Right kidney (tissue), 1 donor: ENCODE data around the gene DENND2D.

Experiments used
- DNase-seq: peaks from one replicate; pipeline ENCODE4 v3.0.0-alpha.2; 2016

Gene DENND2D

DNA sequence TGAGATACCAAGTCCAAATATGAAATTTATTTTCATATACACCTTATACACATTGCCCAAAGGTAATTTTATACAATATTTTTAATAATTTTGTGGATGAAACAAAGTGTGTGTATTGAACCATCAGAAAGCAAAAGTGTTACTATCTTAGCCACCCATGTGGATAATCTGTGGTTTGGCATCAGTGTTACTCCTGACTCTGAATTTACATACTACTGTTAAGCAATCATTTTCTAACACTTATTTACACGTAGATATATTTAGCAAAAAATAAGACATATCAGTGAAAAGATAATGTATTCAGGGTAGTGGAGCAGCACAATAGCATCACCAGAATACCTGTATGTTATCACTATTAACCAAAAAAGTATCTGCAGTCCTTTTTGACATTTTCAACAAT lies 23.8 kb downstream of the DENND2D start:
- DNase-seq, result no peak

DNA sequence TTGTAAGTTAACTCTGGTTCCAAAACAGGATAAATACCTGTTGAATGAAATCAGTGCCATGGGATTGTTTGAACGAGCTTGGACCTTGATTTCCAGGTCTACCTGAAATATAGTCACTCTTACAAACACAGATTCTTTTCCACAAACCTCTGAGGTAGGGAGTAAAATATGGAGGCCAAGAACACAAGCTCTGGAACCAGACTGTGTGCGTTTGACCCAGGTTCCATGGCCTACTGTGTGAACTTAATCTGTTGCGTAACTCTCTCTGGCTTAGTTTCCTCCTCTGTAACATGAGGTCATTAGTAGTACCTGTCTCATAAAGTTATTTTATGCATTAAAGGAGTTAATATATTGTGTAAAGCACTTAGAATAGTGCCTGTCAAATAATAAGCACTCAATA lies 25.1 kb downstream of the DENND2D start:
- DNase-seq, result no peak

DNA sequence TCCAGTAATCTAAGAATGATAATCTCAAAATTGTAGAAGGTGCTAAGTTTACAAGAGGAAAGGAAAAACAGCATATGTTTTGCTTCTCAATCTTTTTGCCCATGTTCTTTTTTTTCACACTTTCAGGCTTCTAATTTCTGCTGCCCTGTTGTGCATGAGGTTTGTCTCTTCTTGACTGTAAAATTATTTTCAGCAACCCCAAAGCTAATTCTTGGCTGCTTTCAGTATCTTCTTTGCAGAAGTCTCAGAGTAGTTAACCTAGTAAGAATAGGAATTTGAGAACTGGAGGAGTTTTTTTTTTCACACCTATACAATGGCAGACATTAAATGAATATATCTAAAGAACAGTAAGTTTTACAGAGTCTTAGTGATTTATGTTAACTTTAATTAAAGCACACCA lies 26.4 kb downstream of the DENND2D start:
- no peak for DNase-seq

DNA sequence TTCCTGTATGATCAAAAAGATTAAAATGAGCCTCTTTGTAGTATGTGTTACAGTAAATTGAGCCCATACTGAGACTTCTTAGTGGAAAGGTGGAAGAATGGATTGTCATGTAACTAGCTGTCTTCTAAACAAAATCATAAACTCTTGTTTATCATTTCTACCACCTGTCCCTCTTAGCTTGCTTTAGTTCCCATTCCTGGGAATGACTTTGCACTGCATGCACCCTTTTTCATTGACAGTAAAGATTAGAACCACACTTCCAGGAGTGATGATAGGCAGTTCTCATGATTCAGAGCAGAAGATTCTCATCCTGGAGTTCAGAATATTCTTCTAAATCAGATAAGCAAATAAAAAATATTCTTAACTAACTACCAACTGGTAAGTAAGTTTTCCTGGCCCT lies 28.0 kb downstream of the DENND2D start:
- DNase-seq, result no peak

DNA sequence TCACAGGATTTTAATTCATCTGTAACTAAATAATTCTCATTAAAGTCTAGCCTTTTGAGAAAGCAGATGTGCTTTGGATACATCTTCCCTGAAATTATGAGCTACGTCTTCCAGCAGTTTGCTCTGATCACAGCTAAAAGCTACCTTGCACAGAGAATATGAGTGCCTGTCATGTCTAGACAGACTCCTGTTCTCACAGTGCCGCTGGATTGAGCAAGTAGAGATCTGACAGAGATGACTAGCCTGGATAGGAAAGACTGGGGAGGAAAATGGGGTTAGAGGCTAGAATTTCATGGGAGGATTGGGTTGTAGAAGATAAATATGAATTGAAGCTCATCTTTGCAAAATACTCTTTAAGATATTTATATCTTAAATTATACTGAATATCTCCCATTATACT lies 36.3 kb downstream of the DENND2D start:
- DNase-seq, result no peak

DNA sequence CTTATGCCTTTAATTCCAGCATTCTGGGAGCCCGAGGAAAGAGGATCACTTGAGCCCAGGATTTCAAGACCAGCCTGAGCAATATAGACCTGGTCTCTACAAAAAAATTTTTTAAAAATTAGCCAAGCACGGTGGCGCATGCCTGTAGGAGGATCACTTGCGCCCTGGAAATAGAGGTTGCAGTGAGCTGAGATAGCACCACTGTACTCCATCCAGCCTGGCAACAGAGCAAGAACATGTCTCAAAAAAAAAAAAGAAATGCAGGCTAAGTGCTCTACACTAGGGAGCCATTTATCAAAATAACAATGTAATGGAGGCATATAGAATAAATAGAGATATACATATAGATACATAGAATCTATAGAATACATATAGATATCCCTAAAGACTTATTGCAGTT lies 37.1 kb downstream of the DENND2D start:
- DNase-seq, result no peak

DNA sequence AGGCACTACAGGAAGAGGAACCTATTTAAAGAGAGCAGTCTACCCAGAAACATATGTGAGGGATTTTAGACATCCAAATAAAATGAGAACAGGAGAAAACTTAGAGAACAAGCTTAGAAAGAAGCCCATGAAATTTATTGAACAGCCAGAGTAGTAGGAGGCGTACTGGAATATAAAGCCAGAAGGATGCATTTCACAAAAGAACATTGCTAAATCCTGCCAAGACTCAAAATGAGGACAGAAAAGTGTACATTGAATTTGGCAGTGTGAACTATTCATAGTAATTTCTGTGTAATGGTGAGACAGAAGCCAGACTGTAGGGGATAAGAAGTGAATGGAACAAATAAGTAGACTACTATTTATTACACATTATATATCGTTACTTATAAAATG lies 38.0 kb downstream of the DENND2D start:
- DNase-seq, result no peak

DNA sequence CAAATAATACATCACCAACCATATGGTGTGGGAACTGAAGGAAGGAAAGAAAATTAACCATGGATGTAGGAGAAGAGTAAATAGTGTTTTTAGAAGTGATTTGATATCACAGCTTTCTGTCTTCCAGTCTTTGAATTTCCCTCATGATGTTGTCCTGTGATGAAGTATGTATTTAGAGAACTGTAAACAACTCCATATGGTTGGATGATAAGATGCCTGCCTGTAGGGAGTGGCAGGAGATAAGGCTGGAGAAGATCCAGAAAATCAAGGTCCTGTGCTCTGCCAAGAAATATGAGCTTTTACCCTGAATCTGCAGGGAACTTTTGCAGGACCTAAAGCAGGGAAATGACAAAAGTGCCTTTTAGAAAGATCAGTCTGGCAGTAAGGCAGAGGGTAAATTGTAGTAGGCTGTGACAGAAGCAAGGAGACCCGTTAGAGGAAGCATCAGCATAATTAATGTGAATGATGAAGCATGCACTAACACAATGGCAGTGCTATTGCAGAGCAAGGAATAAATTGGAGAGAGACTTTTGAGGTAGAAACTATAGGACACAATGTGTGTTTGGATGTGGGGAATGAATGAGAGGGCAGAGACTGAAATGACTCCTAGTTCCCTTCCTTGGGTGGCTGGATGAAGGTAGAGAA lies 38.5 kb downstream of the DENND2D start:
- no peak for DNase-seq

DNA sequence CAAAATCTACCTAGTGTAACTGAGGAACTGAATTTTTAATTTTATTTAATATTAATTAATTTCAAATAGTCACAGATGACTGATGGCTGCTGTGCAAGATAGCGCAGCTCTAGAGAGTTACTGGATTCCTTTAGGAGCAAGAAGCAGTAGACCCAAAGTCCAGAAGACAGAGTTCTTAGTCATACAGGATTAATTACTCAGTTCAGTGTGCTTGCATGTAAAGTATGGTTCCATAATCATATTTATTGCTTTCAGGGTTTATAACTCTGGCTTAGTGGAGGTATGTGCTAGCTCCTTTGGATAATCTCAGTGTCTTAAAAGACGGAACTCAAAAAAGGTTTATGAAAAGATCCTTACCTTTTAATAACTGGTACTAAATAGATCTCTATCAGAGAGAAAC lies 43.0 kb downstream of the DENND2D start:
- DNase-seq, result no peak

DNA sequence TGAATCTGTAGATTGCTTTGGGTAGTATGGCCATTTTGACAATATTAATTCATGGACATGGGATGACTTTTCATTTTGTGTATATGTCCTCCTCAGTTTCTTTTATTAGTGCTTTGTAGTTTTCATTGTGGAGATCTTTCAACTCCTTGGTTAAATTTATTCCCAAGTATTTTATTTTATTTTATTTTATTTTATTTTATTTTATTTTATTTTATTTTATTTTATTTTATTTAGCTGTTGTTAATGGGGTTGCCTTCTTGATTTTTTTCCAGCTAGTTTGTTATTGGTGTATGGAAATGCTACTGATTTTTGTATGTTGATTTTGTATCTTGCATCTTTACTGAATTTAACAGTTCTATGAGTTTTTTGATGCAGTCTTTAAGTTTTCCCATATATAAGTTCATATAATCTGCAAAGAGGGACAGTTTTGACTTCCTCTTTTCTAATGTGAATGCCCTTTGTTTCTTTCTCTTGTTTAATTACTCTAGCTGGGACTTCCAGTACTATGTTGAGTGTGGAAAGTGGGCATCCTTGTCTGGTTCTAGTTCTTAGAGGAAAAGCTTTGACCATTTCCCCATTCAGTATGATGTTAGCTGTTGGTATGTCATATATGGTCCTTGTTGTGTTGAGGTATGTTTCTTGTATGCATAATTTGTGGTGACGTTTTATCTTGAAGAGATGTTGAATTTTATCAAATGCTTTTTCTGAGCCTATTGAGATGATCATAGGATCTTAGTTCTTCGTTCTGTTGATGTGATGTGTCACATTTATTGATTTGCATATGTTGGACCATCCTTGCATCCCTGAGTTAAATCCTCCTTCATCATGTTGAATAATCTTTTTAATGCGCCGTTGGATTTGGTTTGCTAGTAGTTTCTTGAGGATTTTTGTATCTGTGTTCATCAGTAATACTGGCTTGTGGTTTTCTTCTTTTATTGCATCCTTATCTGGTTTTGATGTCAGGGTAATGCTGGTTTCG lies 46.1 kb downstream of the DENND2D start:
- DNase-seq, result no peak

DNA sequence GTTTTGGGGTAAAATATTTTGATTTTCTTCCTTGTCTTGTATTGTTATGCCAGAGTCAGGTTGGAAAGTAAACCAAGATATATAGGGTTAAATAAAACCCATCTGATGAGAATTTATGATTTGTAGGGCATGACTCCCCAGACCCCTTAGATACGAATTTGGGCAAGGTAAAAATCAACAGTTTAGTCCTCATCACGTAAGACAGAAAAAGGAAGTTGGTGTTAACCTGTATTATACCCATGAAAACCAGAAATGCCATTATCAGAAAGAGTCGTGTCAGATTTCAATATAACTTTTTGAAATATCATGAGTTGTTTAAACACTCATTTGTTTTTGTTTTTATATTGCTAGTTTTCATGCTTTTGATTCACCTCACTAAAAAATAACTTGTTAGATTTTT lies 48.6 kb downstream of the DENND2D start:
- no peak for DNase-seq

DNA sequence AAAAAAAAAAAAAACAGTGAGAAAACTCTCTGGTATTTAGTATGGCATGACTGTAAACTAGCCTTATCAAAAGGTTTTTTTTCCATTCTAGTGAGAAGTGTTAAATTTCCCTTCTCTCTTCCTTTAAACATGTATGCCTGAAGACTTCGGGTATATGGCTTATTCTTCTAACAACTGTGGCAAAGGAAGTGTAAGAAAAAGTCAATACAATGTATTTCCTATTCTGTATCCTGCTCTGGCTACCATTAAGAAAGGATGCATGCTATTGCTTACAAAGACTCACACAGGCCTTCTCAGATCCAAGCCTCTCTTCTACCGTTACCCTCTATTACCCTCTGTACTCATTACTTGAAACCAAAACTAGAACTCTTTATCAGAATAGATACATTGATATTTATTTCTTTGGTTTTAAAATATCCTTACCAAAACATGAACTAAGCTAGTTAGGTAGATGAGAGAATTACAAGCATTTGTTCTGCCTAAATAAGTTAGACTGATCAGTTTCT lies 52.0 kb downstream of the DENND2D start:
- DNase-seq, result no peak

DNA sequence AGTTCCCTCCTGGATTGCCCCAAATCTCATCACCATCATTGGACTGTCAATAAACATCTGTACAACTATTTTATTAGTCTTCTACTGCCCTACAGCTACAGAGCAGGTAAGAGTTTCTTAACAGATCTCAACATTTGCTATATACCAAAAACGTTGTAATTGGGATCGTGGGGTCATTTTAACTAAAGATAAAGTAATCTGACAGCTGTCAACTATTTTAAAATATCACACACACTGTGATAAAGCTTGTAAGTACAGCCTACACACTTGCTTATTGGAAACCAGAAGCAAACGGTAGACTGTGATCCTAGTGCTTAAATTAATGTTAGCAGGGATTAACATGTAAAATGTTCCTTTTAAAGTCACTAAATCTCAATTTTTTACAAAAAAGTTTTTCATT lies 52.5 kb downstream of the DENND2D start:
- DNase-seq, result no peak

DNA sequence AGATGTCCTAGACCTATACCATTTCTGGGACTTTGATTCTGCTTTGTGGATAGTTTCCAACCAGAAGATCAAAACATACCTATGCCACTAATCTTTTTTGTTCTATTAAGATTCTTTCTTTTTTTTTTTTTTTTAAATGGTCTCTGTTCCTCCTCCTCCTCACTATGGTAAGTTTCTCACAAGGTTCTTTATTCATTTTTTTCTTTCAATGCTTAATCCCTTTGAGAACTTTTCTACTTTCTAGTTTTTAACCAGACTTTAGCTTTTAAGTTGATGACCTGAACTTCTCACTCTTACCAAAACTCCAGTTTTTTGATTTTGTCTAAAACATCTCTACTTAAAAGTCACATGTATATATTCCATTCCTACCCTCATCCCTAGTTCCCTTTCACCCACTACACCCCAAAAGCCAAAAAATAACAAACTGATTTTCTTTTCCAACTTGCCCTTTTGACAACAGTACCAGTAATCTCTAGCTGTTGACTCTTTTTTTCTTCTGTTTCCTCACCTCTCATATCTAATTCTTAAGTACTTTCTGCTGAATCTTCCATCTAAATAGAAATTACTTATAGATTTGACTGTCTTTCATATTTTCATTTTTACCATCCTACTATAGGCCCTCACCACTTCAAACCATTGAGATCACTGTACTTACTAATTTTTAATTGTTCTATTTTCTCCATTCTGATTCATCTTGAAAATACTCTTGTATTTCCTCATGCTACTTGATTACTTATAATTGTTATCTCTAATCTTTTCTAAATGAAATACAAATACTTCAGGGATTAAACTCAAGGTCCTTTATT lies 54.3 kb downstream of the DENND2D start:
- DNase-seq, result no peak

DNA sequence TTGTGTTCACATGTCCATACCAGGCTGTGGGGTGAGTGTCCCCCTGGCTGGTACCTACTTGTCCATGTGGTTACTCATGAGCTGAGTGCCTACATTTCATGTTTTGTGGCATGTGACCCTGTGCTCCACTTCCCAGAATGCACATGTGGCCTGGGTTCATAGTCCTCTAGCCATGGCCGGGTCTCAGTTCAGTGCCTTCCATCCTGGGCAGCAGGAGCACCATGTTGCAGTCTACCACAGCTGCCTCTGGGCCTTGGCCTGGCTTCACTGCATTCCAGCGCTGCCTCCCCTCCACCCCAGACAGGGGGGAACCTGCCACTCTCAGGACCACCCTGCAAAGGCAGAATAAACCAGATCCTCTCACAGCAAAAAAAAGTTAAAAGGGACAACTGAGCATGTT lies 54.9 kb downstream of the DENND2D start:
- DNase-seq, result no peak

DNA sequence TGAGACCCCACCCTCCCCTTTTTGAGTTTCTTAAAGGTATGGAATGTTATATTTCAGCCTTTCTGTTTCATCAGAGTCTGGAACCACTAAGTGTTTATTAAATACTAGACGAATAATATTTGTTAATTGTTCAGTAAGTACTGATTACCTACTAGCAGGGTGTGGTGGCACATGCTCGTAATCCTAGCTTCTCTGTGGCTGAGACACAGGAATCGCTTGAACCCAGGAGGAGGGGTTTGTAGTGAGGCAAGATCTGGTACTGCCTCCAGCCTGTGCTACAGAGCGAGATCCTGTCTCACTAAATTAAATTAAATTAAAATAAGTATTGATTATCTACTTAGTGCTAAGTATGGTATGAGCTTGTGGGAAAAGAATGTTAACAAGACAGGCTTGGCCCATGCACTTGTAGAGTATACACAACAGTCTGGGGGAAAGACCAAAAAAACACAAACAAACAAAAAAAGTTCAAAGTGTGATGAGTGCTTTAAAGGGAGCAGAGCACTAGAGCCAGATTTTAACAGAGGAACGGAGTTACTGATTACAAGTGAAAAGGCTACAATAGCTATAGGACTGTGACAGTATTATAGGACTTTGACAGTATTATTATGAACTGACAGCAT lies 58.0 kb downstream of the DENND2D start:
- DNase-seq, result no peak

DNA sequence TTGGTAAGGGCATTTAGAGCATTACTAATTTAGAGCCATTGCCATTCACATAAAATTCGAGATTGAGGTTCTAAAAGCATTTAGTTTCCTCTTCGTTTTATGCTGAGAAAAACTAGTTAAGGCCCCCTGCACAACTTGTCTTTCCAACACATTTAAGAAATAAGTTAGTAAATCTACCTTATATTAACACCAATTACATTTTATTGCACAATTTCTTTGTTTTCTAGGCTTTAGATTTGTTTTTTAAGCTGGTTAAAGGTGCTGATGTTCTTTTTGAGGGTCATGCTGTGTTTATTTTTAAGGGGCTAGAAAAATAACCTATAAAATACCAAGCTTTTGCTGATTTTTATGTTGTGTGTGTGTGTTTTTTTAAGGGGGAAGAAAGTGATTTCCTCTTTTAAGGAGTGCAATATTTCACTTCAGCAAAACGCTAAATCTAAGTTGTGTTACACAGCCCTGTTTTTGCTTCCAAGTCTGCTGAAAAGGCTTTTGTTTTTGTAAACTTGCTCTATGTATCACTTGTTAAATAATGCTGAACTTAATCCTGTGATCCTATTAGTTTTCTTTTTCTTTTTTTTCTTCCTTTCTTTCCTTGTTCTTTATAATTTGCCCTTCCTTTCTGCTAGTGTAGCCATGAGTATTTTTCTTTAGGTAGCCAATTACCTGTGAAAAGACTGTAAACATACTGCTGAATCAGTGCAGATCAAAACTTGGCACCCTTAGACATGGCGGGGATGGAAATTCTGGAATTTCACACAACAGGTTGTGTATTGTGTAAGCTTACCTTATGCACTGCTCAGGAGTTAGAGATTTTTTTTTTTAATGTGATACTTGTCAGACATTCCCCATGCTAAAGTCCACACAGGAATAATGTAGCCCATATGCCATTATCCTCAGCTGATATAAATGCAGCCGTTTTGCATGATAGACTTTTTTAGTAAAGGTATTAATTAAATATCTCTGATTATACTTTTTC lies 58.9 kb downstream of the DENND2D start:
- DNase-seq, result no peak

DNA sequence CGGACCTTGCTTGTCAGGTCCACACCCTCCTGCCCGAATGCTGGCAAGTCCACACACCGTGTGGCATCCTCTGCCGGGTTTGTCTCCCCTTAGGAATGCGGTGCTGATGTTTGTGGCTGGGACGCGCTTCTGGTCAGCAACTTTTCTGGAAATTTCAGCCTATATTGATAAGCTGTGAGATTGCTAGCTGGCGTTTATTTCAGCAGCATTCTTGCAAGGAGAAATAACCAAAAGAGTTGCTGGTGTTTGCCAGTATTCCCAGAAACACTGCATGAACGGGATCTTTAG lies 59.8 kb downstream of the DENND2D start:
- no peak for DNase-seq

DNA sequence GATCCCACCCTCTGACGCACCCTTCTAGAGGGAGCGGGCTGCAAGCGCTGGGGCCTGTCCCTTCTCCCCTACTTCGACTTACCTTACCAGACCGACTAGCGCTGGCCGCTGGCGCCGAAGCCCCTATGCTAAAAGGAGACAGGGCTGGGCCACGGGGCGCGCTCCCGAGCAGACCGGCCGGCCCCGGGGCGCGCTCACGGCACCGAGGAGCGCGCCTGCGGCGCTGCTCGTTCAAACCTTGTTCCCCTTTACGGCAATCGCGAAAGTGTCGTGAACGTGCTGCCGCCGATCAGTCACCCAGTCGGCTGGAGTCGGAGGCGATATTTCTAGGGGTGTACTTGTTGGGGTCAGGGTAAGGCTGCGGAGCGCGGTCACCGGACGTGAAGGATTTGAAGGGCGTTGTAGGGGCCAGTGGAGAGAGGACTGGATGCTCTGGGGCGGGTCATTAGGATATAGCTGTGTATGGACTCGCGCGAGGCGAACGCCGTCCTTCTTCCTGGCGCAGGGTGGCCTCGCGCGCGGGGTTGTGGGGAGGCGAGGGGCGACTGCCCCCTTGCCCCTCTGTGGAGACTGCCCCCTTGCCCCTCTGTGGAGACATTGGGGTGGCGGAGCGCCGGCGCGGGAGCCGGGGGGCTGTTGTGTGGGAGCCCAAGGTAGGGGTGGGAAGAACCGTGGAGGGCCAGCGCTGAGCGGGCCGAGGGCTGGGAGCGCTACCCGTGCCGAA lies 60.3 kb downstream of the DENND2D start, which contains the start of the genes CEPT1 and DRAM2:
Gene CEPT1 (plus strand): TSS at position 268 of the 724 bp plus-strand sequence. CDS start 7,492 bp downstream, outside the sequence.
Gene DRAM2 (minus strand): TSS at position 138 of the 724 bp plus-strand sequence. CDS start 8,539 bp downstream, outside the sequence.
- DNase-seq, result peak; percentile 96

DNA sequence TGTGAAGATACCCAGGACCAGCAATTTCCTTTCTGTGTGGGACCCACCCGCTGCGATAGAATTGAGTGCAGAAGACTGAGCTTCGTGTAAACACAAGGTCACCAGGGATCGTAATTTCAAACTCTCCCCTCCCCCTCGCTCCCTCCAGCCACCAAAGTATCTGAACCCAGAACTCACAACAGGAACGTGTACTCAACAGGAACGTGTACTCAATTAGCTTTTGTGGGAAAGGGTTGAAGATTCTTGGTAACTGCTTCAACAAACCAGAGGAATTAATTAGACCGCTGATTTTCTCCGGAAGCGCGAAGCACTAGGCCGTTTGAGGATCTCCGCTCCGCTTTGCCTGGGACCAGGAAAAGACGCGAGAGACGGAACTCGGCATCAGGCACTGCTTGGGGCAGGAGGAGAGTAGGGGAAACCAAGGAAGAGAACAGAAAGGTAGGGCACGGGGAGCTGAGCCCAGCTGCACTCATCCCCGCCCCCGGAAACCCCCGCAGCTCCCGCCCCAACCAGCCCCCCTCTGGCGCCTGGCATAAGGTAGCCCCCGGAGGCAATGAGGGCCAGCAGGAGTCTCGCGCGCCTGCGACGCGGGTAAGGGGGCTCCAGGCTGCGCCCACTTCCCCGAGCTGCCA lies 61.0 kb downstream of the DENND2D start:
- DNase-seq, result peak; percentile 74
